SK-N-SH (cell line): Measurements from ENCODE around the gene ASIC4. TPM values are rescaled to one million over a fixed set of nuclear protein-coding genes. Genes with fewer than 3 reads are reported as not detected.

Experiments used
- CTCF ChIA-PET: fragments of 300-600, 350-600 bp; formaldehyde crosslinking; extraction: SDS; loops from one replicate; lab custom pipeline; 2021; lab: Yijun Ruan, JAX
- POLR2A ChIA-PET: fragments of 350-600 bp; sonication (Branson Sonifier 250); formaldehyde crosslinking; extraction: SDS; loops from one replicate; lab custom pipeline; 2020; ENCODE audit warnings: antibody characterized with exemption, inconsistent platforms; lab: Yijun Ruan, JAX
- DNase-seq: peaks from one replicate; pipeline ENCODE4 v3.0.0; 2012
- H2AFZ ChIP-seq: fragments of 200-600 bp; sonication (generic); 2 replicates; pipeline ENCODE4 v1.8.1; 2016; ENCODE audit warnings: antibody characterized with exemption, mild to moderate bottlenecking, low read depth
- H3F3A ChIP-seq: fragments of 200-600 bp; sonication (generic); replicated peaks from 2 replicates; pipeline ENCODE3; 2016; ENCODE audit warnings: antibody characterized with exemption, mild to moderate bottlenecking; ENCODE audit not compliant: insufficient read depth
- H3K27ac ChIP-seq, 2 experiments: fragments of 200-500 bp in 1 of 2; fragments of 200-600 bp in 1 of 2; sonication (Bioruptor generic) in 1 of 2; sonication (generic), shearing (Covaris generic) in 1 of 2; 2 replicates each; pipeline versions ENCODE4 v1.5.1 to v1.6.1; 2014 to 2016; ENCODE audit warnings: low read depth in 2 of 2, inconsistent platforms in 1 of 2, low read length in 1 of 2, mild to moderate bottlenecking in 1 of 2, mixed read lengths in 1 of 2
- H3K27me3 ChIP-seq: fragments of 200-600 bp; sonication (generic), shearing (Covaris generic); 2 replicates; pipeline ENCODE4 v1.6.1; 2016; ENCODE audit warnings: mixed run types; ENCODE audit not compliant: insufficient read depth
- H3K36me3 ChIP-seq, 2 experiments: fragments of 200-500 bp in 1 of 2; fragments of 200-600 bp in 1 of 2; sonication (Bioruptor generic) in 1 of 2; sonication (generic) in 1 of 2; replicated peaks in 1 of 2; 2 replicates each; pipeline versions ENCODE3 to v1.5.1; 2014 to 2016; ENCODE audit warnings: low read length in 1 of 2, mild to moderate bottlenecking in 1 of 2; ENCODE audit not compliant: insufficient read depth in 2 of 2, control insufficient read depth in 1 of 2
- H3K4me1 ChIP-seq, 2 experiments: fragments of 200-500 bp in 1 of 2; fragments of 200-600 bp in 1 of 2; sonication (Bioruptor generic) in 1 of 2; sonication (generic), shearing (Covaris generic) in 1 of 2; 2 replicates each; pipeline versions ENCODE4 v1.5.1 to v1.6.1; 2014 to 2016; ENCODE audit warnings: low read depth in 1 of 2, low read length in 1 of 2, mixed run types in 1 of 2; ENCODE audit not compliant: insufficient read depth in 2 of 2, control insufficient read depth in 1 of 2
- H3K4me2 ChIP-seq: fragments of 200-600 bp; sonication (generic), shearing (Covaris generic); 2 replicates; pipeline ENCODE4 v1.6.1; 2017; ENCODE audit warnings: mixed run types
- H3K4me3 ChIP-seq, 2 experiments: fragments of 200-500 bp in 1 of 2; fragments of 200-600 bp in 1 of 2; sonication (Bioruptor generic) in 1 of 2; sonication (generic), shearing (Covaris generic) in 1 of 2; 2 replicates each; pipeline versions ENCODE4 v1.5.1 to v1.8.1; 2014 to 2016; ENCODE audit warnings: low read depth in 2 of 2, inconsistent platforms in 1 of 2, low read length in 1 of 2, mild to moderate bottlenecking in 1 of 2, mixed read lengths in 1 of 2, moderate library complexity in 1 of 2
- H3K79me2 ChIP-seq: fragments of 200-600 bp; sonication (generic); 2 replicates; pipeline ENCODE4 v1.8.1; 2017; ENCODE audit warnings: mild to moderate bottlenecking; ENCODE audit not compliant: insufficient read depth
- H3K9ac ChIP-seq: fragments of 200-600 bp; sonication (generic); 2 replicates; pipeline ENCODE4 v1.6.1; 2017; ENCODE audit warnings: mixed run types
- H3K9me2 ChIP-seq: fragments of 200-600 bp; sonication (generic); 2 replicates; pipeline ENCODE4 v1.6.1; 2017; ENCODE audit warnings: mixed run types
- H3K9me3 ChIP-seq: fragments of 200-600 bp; sonication (generic); 2 replicates; pipeline ENCODE4 v1.6.1; 2017; ENCODE audit warnings: mixed run types, mild to moderate bottlenecking, moderate library complexity
- H4K20me1 ChIP-seq: fragments of 200-600 bp; sonication (generic); 2 replicates; pipeline ENCODE4 v1.6.1; 2017; ENCODE audit warnings: mild to moderate bottlenecking, mixed run types; ENCODE audit not compliant: insufficient read depth
- JUND ChIP-seq: IDR thresholded peaks from 2 replicates; pipeline ENCODE4 v1.4.0; 2012
- MEF2A ChIP-seq: IDR thresholded peaks from 2 replicates; pipeline ENCODE4 v1.4.0; 2012; ENCODE audit warnings: low read depth, borderline replicate concordance
- NRF1 ChIP-seq: IDR thresholded peaks from 2 replicates; pipeline ENCODE4 v1.6.1; 2012; ENCODE audit warnings: low read depth, mild to moderate bottlenecking, low read length
- POLR2AphosphoS5 ChIP-seq: IDR thresholded peaks from 2 replicates; pipeline ENCODE4 v1.6.1; 2012; ENCODE audit warnings: low read depth, low read length
- RAD21 ChIP-seq: IDR thresholded peaks from 2 replicates; pipeline ENCODE4 v1.6.1; 2012; ENCODE audit warnings: mild to moderate bottlenecking, low read length
- RXRA ChIP-seq: IDR thresholded peaks from 2 replicates; pipeline ENCODE4 v1.4.0; 2012; ENCODE audit warnings: low read depth, mild to moderate bottlenecking, borderline replicate concordance
- SMC3 ChIP-seq: IDR thresholded peaks from 2 replicates; pipeline ENCODE4 v1.6.1; 2012; ENCODE audit warnings: low read depth, low read length, improper control_type of control experiment
- TAF1 ChIP-seq: IDR thresholded peaks from 2 replicates; pipeline ENCODE4 v1.6.1; 2012; ENCODE audit warnings: low read depth, mild to moderate bottlenecking, low read length, moderate library complexity, borderline replicate concordance
- TCF12 ChIP-seq: IDR thresholded peaks from 2 replicates; pipeline ENCODE4 v1.4.0; 2012
- TEAD4 ChIP-seq: IDR thresholded peaks from 2 replicates; pipeline ENCODE4 v1.4.0; 2012; ENCODE audit warnings: mild to moderate bottlenecking, borderline replicate concordance; ENCODE audit not compliant: insufficient read depth
- ZBTB33 ChIP-seq: IDR thresholded peaks from 2 replicates; pipeline ENCODE4 v1.4.0; 2012; ENCODE audit warnings: low read depth, borderline replicate concordance
- WGBS: methylation state at CpG from one replicate; pipeline ENCODE4 v1.1.6; 2017; ENCODE audit warnings: low lambda C conversion rate; 5-methylcytosine and 5-hydroxymethylcytosine counted together
- polyA plus RNA-seq, 3 experiments: library from polyadenylated mRNA; depleted of rRNA; stranded (reverse); fragments of >200 nt; gene quantifications; 2 replicates each; pipeline ENCODE4 v1.2.3, GENCODE V29; 2012

ASIC4 gene
- polyA plus RNA-seq, 1 of the 3 experiments (the other 2 are of a cell fraction), result 0.05 TPM

- no peak overlapping the region; a peak in 1 of 4 replicates for H3K27ac ChIP-seq
- 92% methylated on average over 8 of the region's 8 CpGs for WGBS
- no peak for TF ChIP-seq POLR2AphosphoS5
- no peak for TF ChIP-seq ZBTB33
- TF ChIP-seq, all 33 proteins: peak for 0
- Histone ChIP-seq H3K9me3 (no peaks in the 10 kb centered on the region), H3K9ac (no peak overlapping the region), H3K4me1 (peaks cover 0 to 18% of the 10 kb centered on the region in 2 experiments; a peak in 1 of 4 replicates), H2AFZ (no peak overlapping the region), H3K36me3 (peaks cover 16 to 55% of the 10 kb centered on the region in 2 experiments), H3K4me2 (no peak overlapping the region), H3F3A (peaks cover 6% of the 10 kb centered on the region), H3K79me2 (no peaks in the 10 kb centered on the region), H3K4me3 (no peak overlapping the region), H3K27me3 (no peaks in the 10 kb centered on the region), H3K9me2 (no peaks in the 10 kb centered on the region), H4K20me1 (no peaks in the 10 kb centered on the region)
- DNase-seq, result no peak
- ChIA-PET POLR2A (interaction anchor here (0.9 kb wide), 1 partner anchor 41 kb away, joined by 3 read pairs; no protein-coding TSS in a partner anchor), CTCF (interaction anchor here (0.8 to 56.4 kb wide), 4 partner anchors 22 to 164 kb away, joined by 3 to 2824 read pairs (median 82); partner anchors contain the start of genes ASIC4, CHPF, GMPPA and TMEM198)
These were observed 35.4 kb upstream of the ASIC4 start for GRCh38 chr2:219478916-219479315.

GRCh38 chr2:219480004-219480403 is 34.3 kb upstream of the ASIC4 start:
- TF ChIP-seq MEF2A, result no peak
- no peak for TF ChIP-seq RXRA
- TF ChIP-seq NRF1, result no peak
- no peak for TF ChIP-seq SMC3
- no peak for TF ChIP-seq TEAD4
- no peak for TF ChIP-seq JUND
- no peak for TF ChIP-seq TCF12
- TF ChIP-seq RAD21, result no peak
- no peak for TF ChIP-seq TAF1
- no peak for DNase-seq
- H3K36me3 ChIP-seq, result peaks cover 13 to 62% of the 10 kb centered on the region in 2 experiments
- peaks cover 5% of the 10 kb centered on the region for H3F3A ChIP-seq
- H3K27me3 ChIP-seq, result no peaks in the 10 kb centered on the region
- H3K9ac ChIP-seq, result no peak overlapping the region
- ChIA-PET CTCF (interaction anchor here (56.4 kb wide), 1 partner anchor 35 kb away, joined by 2824 read pairs; the partner anchor contains the start of genes ASIC4, CHPF, GMPPA and TMEM198), POLR2A (no interaction called here)
- H3K79me2 ChIP-seq, result no peaks in the 10 kb centered on the region
- peaks cover 0 to 18% of the 10 kb centered on the region in 2 experiments; a peak in 1 of 4 replicates for H3K4me1 ChIP-seq
- no peak overlapping the region for H3K4me2 ChIP-seq
- no peak overlapping the region for H3K27ac ChIP-seq
- H3K9me3 ChIP-seq, result no peaks in the 10 kb centered on the region
- no peak overlapping the region for H3K4me3 ChIP-seq
- H3K9me2 ChIP-seq, result no peaks in the 10 kb centered on the region
- H4K20me1 ChIP-seq, result no peaks in the 10 kb centered on the region
- 89% methylated on average over 8 of the region's 8 CpGs for WGBS
- no peak overlapping the region for H2AFZ ChIP-seq
